GM18520 (cell line): ENCODE data around the gene TCEA2.

Source experiments
- ATAC-seq: cut with Tn5 transposase; IDR thresholded peaks from one replicate; pipeline ENCODE4 v1.9.1; 2021; ENCODE audit not compliant: unreplicated experiment

TCEA2 gene

GRCh38 chr20:64091340-64091739 is 28.3 kb downstream of the TCEA2 start:
- ATAC-seq, result no peak

- ATAC-seq, result no peak
Observed at GRCh38 chr20:64091770-64092169, 28.8 kb downstream of the TCEA2 start.

- no peak for ATAC-seq
Observed at GRCh38 chr20:64092258-64093012, 29.4 kb downstream of the TCEA2 start.

GRCh38 chr20:64093013-64093503 is 30.1 kb downstream of the TCEA2 start:
- ATAC-seq, result no peak

- ATAC-seq, result no peak
Observed at GRCh38 chr20:64095455-64095854, 32.5 kb downstream of the TCEA2 start.

- ATAC-seq, result no peak
Observed at GRCh38 chr20:64095927-64096326, 32.9 kb downstream of the TCEA2 start.

- no peak for ATAC-seq
Observed at GRCh38 chr20:64096535-64096934, 33.5 kb downstream of the TCEA2 start.

- no peak for ATAC-seq
Observed at GRCh38 chr20:64098471-64099013, 35.5 kb downstream of the TCEA2 start.

GRCh38 chr20:64099086-64099786 is 36.2 kb downstream of the TCEA2 start:
- no peak for ATAC-seq

- no peak for ATAC-seq
Observed at GRCh38 chr20:64099880-64100565, 37.0 kb downstream of the TCEA2 start.

- ATAC-seq, result no peak
Observed at GRCh38 chr20:64100566-64100888, 37.5 kb downstream of the TCEA2 start.

GRCh38 chr20:64100946-64101688 is 38.1 kb downstream of the TCEA2 start:
- no peak for ATAC-seq

GRCh38 chr20:64101731-64102621 is 39.0 kb downstream of the TCEA2 start:
- ATAC-seq, result no peak

- no peak for ATAC-seq
Observed at GRCh38 chr20:64102647-64103354, 39.8 kb downstream of the TCEA2 start.

GRCh38 chr20:64103871-64104666 is 41.1 kb downstream of the TCEA2 start:
- no peak for ATAC-seq

- no peak for ATAC-seq
Observed at GRCh38 chr20:64104667-64105451, 41.9 kb downstream of the TCEA2 start.

GRCh38 chr20:64105846-64106434 is 42.9 kb downstream of the TCEA2 start:
- no peak for ATAC-seq
